Activated CD8-positive, alpha-beta memory T cell treated with anti-CD3 and anti-CD28 coated beads for 4 hours (primary cell): Measurements from ENCODE around the gene PIGL.

Source experiments
- DNase-seq, 2 donors: peaks; one replicate each; pipeline ENCODE4 v3.0.0-alpha.2; 2020; ENCODE audit warnings: low read depth in 2 of 2

The PIGL gene

DNA sequence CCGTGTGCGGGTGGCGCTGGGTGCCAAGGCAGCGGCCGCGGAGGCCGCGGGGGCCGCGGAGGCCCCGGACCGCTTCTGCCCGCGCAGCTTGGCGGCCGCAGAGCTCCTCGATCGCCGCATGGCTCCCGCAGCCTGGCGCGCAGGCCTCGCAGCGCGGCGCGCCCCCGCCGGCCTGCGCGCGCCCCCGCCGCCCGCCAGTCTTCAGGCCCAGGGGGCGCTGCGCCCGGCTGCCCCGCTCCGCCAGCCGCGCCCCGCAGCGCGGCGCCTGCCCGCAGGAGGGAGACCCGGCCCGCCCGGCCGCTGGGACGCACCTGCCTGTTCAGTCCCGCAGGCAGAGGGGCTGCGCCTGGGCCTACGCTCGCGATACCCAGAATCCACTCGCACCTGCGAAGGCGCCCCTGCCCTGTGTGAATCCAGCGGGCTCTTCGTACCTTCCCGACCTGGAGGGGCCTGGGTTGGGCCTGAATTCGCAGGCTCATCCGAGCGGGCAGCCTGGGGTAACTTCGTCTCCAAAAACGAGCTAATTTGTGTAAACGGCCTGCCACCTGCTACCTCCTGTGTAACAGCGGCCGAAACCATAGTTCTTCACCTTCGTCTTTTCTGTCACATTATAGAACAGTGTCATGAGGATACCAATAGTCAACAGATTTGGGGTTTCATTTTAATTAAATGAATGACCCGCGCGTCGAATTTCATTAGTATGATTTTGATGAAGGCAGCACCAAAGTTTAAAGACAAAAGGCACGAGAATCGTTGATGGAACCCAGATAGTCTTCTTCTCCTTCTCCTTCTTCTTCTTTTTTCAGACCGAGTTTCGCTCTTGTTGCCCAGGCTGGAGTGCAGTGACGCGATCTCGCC is 136.5 kb downstream of the PIGL start, which contains the start of gene CENPV:
Gene CENPV, minus strand, starts transcription at position 153 of the 858 bp plus-strand sequence. Its CDS starts 33 bp downstream, at position 120.
- DNase-seq, result peak; percentile 31 to 37

DNA sequence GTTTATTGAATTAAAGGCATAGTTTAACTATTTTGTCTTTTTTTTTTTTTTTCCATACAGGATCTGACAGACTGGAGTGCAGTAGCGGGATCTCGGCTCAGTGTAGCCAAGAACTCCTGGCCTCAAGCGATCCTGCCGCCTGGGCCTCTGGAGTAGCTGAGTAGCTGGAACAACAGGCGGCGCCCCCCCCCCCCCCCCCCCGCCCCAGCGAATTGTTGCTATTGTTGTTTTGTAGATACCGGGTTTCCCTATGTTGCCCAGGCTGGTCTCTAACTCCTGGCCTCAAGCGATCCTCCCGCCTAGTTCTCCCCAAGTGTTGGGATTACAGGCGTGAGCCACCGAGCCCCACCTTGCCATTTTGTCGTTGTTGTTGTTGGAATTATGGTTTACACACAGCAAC is 137.6 kb downstream of the PIGL start:
- no peak for DNase-seq

DNA sequence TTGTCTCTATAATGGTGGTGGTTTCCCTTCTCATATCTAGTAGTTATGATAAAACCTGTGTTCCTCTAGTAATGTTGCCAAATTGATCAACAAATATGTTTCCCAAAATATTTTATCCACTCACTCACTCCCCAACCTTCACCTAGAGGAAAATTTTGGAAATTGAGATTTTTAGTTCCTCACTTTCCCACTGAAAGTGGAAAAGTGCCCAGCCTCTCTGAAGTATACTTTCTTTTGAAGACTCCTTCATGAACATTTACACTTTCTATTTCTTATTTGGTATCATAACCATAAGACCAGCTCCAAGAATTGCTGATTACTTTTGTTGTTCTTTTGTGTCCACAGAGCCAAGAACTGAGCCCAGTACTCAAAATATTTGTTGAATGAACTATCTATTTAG is 141.4 kb downstream of the PIGL start:
- DNase-seq, result no peak

DNA sequence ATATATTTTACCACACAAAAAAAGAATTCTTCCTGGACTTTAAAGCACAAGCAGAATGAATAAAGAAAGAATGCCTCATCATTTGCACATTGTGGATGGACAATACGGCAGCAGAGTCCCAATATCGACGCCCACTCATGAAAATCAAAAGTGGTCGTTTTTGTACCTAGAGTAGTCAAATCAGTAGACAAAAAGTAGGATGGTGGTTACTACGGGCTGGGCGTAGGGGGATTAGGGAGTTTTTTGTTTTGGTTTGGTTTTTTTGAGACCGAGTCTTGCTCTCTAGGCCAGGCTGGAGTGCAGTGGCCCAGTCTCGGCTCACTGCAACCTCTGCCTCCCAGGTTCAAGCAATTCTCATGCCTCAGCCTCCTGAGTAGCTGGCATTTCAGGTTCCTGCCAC is 144.9 kb downstream of the PIGL start:
- DNase-seq, result no peak

DNA sequence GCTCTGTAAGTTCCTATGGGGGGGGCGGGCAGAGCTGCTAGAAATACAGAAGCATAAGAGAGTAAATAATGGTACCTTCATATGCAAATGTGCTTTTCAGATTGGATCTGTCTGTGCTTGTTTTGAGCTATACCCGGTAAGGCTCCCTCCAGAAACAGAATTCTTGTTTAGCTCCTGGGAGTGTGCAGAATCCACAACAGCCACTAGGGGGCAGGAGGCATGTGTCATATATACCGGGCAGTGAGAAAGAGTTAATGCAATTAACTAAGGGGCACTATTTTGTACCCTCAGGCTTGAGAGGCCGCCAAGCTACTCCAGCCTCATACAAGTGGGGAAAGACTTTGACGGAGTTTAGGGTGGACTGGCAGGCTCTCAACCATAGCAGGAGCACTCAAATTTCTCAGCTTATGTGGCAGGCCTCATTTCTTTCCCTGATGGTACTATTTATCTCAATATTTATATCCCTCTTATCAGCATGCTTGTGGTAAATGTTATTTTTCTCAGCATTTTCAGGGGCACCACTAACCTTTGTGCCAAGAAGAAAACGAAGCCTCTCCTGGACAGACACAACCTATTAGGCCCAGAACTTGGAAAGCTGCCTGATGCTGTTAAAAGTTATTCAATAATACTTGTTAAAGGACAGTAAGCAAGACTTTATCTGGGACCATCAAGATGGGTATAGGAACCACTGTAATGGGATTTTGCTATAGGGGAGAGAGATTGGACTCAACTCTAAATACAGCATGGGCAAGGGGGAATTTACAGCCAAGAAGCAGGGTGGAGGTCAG is 146.9 kb downstream of the PIGL start:
- DNase-seq, result peak; percentile 52 to 60

DNA sequence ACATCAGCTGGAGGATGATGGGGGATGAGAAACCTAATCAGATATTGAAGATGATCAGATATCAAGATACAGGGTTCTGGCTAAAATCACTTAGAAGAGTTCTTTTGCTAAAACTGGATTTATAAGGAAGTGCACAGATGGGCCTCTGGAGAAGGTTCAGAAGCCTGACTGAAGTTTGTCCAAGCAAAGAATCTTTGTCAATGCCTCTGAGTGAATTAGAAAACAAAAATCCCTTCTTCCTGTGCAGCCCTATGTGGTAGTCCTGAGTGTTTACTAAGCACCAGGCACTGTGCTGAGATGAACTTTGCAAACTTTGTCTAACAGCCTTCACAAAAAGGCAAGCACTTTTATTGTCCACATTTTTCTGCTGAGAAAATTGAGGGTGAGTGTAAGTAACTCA is 147.6 kb downstream of the PIGL start:
- no peak for DNase-seq

DNA sequence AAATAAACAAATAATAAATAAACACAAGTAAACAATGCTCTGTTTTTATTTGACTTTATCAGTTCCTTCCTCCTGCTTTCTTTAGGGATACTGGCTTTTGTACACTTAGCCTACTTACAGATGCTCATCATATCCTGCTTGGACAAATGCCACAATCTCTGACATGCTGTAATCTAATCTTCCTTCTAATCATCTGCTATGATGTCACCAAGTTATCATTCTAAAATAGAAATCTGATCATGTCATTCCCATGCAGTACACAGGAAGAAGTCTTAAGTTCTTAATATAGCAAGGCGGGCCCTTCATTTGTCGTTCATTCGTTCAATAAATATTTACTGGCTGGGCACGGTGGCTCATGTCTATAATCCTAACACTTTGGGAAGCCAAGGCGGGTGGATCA is 154.7 kb downstream of the PIGL start:
- no peak for DNase-seq

DNA sequence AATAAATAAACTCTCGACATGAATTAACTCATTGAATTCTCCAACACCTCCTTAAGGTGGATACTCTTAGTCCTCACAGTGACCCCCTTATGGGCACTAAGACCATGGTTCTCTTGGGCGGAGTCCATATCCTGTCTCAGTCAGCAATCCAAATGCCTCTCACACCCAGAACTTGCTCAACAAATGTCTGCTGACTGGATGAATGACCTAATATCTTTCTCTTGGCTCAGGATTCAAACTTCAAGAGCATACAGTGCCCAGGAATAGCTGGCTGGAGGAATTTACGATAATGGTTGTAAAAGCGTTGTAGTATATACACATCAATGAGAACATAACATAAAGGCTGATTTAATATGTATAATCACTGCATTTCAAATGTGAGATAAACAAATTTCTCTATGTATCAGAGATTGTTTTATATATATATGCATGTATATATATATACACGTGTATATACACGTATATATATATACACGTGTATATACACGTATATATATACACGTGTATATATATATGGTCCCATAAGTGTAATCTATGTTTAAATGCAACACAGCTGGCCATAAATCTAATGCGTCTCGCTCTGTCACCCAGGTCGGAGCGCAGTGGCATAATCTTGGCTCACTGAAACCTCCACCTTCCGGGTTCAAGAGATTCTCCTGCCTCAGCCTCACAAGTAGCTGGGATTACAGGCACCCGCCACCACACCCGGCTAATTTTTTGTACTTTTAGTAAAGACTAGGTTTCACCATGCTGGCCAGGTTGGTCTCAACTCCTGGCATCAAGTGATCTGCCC is 157.3 kb downstream of the PIGL start:
- no peak for DNase-seq
